Measurements from ENCODE around the gene PROK1.
A peak's percentile ranks its signal among the peaks of the same experiment; 100 is the strongest.

Gene PROK1

GRCh38 chr1:110490791-110491451 is 40.0 kb downstream of the PROK1 start:
- no peak for DNase-seq

GRCh38 chr1:110492573-110492972 is 41.6 kb downstream of the PROK1 start:
- no peak for DNase-seq

- no peak for DNase-seq
Observed at GRCh38 chr1:110493059-110493699, 42.2 kb downstream of the PROK1 start.

- DNase-seq = no peak
Observed at GRCh38 chr1:110494036-110494435, 43.1 kb downstream of the PROK1 start.

GRCh38 chr1:110494522-110495406 is 43.8 kb downstream of the PROK1 start:
- no peak for DNase-seq

GRCh38 chr1:110495926-110496600 is 45.1 kb downstream of the PROK1 start:
- peak; percentile 84 to 86 for DNase-seq

- DNase-seq = no peak
Observed at GRCh38 chr1:110498270-110498669, 47.3 kb downstream of the PROK1 start.

- DNase-seq = no peak
Observed at GRCh38 chr1:110501488-110502132, 50.7 kb downstream of the PROK1 start.

- no peak for DNase-seq
Observed at GRCh38 chr1:110502402-110503151, 51.6 kb downstream of the PROK1 start.

GRCh38 chr1:110503471-110503870 is 52.5 kb downstream of the PROK1 start:
- no peak for DNase-seq

- DNase-seq = no peak
Observed at GRCh38 chr1:110504226-110504625, 53.3 kb downstream of the PROK1 start.

GRCh38 chr1:110505596-110505995 is 54.6 kb downstream of the PROK1 start:
- no peak for DNase-seq

- no peak for DNase-seq
Observed at GRCh38 chr1:110506541-110506940, 55.6 kb downstream of the PROK1 start.

All from stimulated activated CD4-positive, alpha-beta T cell treated with anti-CD3 and anti-CD28 coated beads, Interleukin-2, amount 100 ng/mL, for 48 hours (primary cell).